ENCODE measurements around the gene MICALL1.

Gene MICALL1

DNA sequence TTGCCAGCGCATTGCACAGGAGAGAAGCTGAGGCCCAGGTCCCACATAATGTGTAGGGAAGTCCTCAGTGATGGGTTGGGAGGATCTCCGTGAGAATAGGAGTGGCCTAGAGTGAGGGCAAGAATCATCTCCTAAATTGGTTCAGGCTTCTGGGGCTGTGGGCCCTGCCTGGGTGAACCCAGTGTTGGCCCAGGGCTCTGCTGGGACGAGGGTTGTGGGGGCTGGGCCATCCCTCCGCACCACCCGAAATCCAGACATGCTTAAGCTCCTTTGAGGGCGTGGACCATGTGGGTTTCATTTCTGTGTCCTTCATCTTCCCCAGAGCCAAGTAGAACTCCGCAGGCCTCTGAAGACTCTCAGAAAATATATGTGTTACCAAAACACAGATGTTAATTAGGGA is 3.7 kb downstream of the MICALL1 start:
- Histone ChIP-seq H4K20me1 (ENCODE audit: insufficient read depth) (no peaks in the 10 kb centered on the region), H3K4me1 (ENCODE audit: low read depth, poor library complexity, severe bottlenecking) (peaks cover 15% of the 10 kb centered on the region), H2AFZ (ENCODE audit: low read depth) (no peak overlapping the region), H3K4me2 (no peak overlapping the region), H3K9ac (no peak overlapping the region), H3K27ac (no peak overlapping the region), H3K79me2 (ENCODE audit: insufficient read depth, low read depth) (no peaks in the 10 kb centered on the region), H3K36me3 (ENCODE audit: insufficient read depth) (no peaks in the 10 kb centered on the region), H3K27me3 (ENCODE audit: insufficient read depth, low read depth) (no peaks in the 10 kb centered on the region), H3K4me3 (IDR thresholded peaks at IDR 0.05; ENCODE audit: insufficient read depth, low read depth, low read length) (no peak overlapping the region)
- TF ChIP-seq, protein P1, sequence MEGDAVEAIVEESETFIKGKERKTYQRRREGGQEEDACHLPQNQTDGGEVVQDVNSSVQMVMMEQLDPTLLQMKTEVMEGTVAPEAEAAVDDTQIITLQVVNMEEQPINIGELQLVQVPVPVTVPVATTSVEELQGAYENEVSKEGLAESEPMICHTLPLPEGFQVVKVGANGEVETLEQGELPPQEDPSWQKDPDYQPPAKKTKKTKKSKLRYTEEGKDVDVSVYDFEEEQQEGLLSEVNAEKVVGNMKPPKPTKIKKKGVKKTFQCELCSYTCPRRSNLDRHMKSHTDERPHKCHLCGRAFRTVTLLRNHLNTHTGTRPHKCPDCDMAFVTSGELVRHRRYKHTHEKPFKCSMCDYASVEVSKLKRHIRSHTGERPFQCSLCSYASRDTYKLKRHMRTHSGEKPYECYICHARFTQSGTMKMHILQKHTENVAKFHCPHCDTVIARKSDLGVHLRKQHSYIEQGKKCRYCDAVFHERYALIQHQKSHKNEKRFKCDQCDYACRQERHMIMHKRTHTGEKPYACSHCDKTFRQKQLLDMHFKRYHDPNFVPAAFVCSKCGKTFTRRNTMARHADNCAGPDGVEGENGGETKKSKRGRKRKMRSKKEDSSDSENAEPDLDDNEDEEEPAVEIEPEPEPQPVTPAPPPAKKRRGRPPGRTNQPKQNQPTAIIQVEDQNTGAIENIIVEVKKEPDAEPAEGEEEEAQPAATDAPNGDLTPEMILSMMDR (conservative IDR thresholded peaks at IDR 0.05; ENCODE audit: low read depth, low read length), result no peak

GRCh38 chr22:37910890-37911672 is 5.0 kb downstream of the MICALL1 start:
- Histone ChIP-seq H4K20me1 (ENCODE audit: insufficient read depth) (no peaks in the 10 kb centered on the region), H3K36me3 (ENCODE audit: insufficient read depth) (no peaks in the 10 kb centered on the region), H3K27ac (no peak overlapping the region), H3K4me3 (IDR thresholded peaks at IDR 0.05; ENCODE audit: insufficient read depth, low read depth, low read length) (no peak overlapping the region), H3K4me2 (no peak overlapping the region), H3K9ac (no peak overlapping the region), H3K79me2 (ENCODE audit: insufficient read depth, low read depth) (no peaks in the 10 kb centered on the region), H3K27me3 (ENCODE audit: insufficient read depth, low read depth) (no peaks in the 10 kb centered on the region), H3K4me1 (ENCODE audit: low read depth, poor library complexity, severe bottlenecking) (peaks cover 9% of the 10 kb centered on the region), H2AFZ (ENCODE audit: low read depth) (no peak overlapping the region)
- TF ChIP-seq, protein P1 (conservative IDR thresholded peaks at IDR 0.05; ENCODE audit: low read depth, low read length), result no peak

DNA sequence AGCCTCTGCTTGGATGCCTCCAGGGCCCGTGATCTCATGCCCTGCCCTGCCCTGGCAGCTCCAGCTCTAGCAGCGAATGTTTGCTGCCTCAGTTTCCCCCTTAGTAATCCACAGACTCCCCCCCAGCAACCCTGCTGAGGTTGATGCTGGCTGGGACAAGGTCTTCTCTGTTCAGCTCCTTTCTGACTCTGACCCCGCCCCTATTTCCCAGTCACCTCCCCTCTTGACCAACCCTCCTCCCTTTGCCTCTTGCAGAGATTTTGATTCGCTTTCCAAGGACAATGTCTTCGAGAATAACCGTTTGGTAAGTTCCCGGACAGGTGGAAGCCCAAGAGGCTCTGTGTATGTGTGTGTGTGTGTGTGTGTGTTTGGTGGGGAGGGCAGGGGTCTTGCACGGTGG is 5.6 kb downstream of the MICALL1 start:
- H3K27me3 ChIP-seq (ENCODE audit: insufficient read depth, low read depth), result no peaks in the 10 kb centered on the region
- H3K27ac ChIP-seq, result no peak overlapping the region
- H3K4me2 ChIP-seq, result no peak overlapping the region
- H3K36me3 ChIP-seq (ENCODE audit: insufficient read depth), result no peaks in the 10 kb centered on the region
- TF ChIP-seq, protein P1 (conservative IDR thresholded peaks at IDR 0.05; ENCODE audit: low read depth, low read length), result no peak
- H3K9ac ChIP-seq, result no peak overlapping the region
- no peaks in the 10 kb centered on the region for H4K20me1 ChIP-seq (ENCODE audit: insufficient read depth)
- H3K79me2 ChIP-seq (ENCODE audit: insufficient read depth, low read depth), result no peaks in the 10 kb centered on the region
- H3K4me1 ChIP-seq (ENCODE audit: low read depth, poor library complexity, severe bottlenecking), result peaks cover 9% of the 10 kb centered on the region
- no peak overlapping the region for H2AFZ ChIP-seq (ENCODE audit: low read depth)
- H3K4me3 ChIP-seq (IDR thresholded peaks at IDR 0.05; ENCODE audit: insufficient read depth, low read depth, low read length), result no peak overlapping the region

- no peaks in the 10 kb centered on the region for H3K36me3 ChIP-seq (ENCODE audit: insufficient read depth)
- H3K4me3 ChIP-seq (IDR thresholded peaks at IDR 0.05; ENCODE audit: insufficient read depth, low read depth, low read length), result no peak overlapping the region
- H3K9ac ChIP-seq, result no peak overlapping the region
- H3K4me1 ChIP-seq (ENCODE audit: low read depth, poor library complexity, severe bottlenecking), result peaks cover 4% of the 10 kb centered on the region
- no peaks in the 10 kb centered on the region for H3K79me2 ChIP-seq (ENCODE audit: insufficient read depth, low read depth)
- no peak overlapping the region for H2AFZ ChIP-seq (ENCODE audit: low read depth)
- H3K27ac ChIP-seq, result no peak overlapping the region
- H4K20me1 ChIP-seq (ENCODE audit: insufficient read depth), result no peaks in the 10 kb centered on the region
- no peaks in the 10 kb centered on the region for H3K27me3 ChIP-seq (ENCODE audit: insufficient read depth, low read depth)
- H3K4me2 ChIP-seq, result no peak overlapping the region
- TF ChIP-seq, protein P1 (conservative IDR thresholded peaks at IDR 0.05; ENCODE audit: low read depth, low read length), result no peak
These were observed 6.1 kb downstream of the MICALL1 start for GRCh38 chr22:37912171-37912570.

Measured in KMS-11 (cell line).